Measurements from ENCODE around the gene WNT7B.

GRCh38 chr22:45906946-45907345 is 70.0 kb downstream of the WNT7B start:
- TF ChIP-seq POLR2AphosphoS5 (IDR thresholded peaks at IDR 0.05) = no peak
- no peak for TF ChIP-seq CTCF (IDR thresholded peaks at IDR 0.05)

All from transverse colon (tissue), 4 donors.